Gastrocnemius medialis (tissue), 4 donors: ENCODE data around the gene CMIP.

Experiments
- POLR2A ChIP-seq, 2 donors: fragments of 450-650 bp; IDR thresholded peaks; one replicate each; pipeline ENCODE4 v1.6.1; 2017; ENCODE audit warnings: antibody characterized with exemption in 2 of 2, mild to moderate bottlenecking in 2 of 2, moderate library complexity in 2 of 2
- TF ChIP-seq, protein P1 (sequence below), 5 experiments: fragments of 450-650 bp in 3 of 5; fragments of 200-600 bp in 2 of 5; sonication (generic) in 2 of 5; IDR thresholded peaks in 4 of 5; conservative IDR thresholded peaks in 1 of 5; 1 replicate in 4 of 5; 2 replicates in 1 of 5; pipeline ENCODE4 v1.5.1; 2016 to 2019; ENCODE audit warnings: antibody characterized with exemption in 5 of 5, mild to moderate bottlenecking in 3 of 5, moderate library complexity in 3 of 5

GRCh38 chr16:81698310-81698641 is 253.7 kb downstream of the CMIP start:
- TF ChIP-seq, protein P1, sequence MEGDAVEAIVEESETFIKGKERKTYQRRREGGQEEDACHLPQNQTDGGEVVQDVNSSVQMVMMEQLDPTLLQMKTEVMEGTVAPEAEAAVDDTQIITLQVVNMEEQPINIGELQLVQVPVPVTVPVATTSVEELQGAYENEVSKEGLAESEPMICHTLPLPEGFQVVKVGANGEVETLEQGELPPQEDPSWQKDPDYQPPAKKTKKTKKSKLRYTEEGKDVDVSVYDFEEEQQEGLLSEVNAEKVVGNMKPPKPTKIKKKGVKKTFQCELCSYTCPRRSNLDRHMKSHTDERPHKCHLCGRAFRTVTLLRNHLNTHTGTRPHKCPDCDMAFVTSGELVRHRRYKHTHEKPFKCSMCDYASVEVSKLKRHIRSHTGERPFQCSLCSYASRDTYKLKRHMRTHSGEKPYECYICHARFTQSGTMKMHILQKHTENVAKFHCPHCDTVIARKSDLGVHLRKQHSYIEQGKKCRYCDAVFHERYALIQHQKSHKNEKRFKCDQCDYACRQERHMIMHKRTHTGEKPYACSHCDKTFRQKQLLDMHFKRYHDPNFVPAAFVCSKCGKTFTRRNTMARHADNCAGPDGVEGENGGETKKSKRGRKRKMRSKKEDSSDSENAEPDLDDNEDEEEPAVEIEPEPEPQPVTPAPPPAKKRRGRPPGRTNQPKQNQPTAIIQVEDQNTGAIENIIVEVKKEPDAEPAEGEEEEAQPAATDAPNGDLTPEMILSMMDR (IDR thresholded peaks at IDR 0.05 in 4 of 5, conservative IDR thresholded peaks at IDR 0.05 in 1 of 5), result no peak
- TF ChIP-seq POLR2A (IDR thresholded peaks at IDR 0.05), result no peak
